ENCODE data around the gene SPTBN2.

SPTBN2 gene

DNA sequence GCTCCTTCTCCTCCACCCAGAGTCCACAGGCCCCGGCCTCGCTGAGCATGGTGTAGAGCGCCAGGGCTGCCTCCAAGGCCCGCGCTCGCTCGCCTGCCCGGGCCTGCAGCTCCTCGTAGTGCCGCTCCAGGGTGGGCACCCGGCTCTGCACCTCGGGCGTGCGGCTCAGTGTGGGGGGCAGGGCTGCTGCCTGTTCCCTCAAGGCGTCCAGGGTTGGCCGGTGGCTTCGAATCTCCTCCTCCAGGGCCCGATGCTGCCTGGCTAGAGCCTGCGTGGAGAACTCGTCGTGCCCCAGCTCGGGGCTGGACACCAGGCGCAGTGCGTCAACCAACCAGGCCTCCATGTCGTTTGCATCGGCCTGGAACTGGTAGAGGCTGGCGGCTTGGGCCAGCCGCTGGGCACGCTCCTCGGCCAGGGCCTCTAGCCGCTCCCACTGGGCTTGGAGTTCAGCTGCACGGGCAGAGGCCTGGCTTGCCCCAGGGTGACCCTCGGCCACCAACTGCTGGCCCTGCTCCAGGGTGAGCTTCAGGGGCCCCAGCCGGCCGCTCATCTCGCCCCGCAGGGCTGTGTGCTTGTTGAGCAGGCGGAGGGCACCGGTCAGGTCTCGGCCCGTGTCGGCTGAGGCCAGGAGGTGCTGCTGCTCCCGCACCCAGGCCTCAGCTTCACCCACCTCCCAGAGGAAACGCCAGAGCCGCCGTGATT, 24.2 kb downstream of the SPTBN2 start:
- no peak for DNase-seq (ENCODE audit: low read depth in 2 of 2)

DNA sequence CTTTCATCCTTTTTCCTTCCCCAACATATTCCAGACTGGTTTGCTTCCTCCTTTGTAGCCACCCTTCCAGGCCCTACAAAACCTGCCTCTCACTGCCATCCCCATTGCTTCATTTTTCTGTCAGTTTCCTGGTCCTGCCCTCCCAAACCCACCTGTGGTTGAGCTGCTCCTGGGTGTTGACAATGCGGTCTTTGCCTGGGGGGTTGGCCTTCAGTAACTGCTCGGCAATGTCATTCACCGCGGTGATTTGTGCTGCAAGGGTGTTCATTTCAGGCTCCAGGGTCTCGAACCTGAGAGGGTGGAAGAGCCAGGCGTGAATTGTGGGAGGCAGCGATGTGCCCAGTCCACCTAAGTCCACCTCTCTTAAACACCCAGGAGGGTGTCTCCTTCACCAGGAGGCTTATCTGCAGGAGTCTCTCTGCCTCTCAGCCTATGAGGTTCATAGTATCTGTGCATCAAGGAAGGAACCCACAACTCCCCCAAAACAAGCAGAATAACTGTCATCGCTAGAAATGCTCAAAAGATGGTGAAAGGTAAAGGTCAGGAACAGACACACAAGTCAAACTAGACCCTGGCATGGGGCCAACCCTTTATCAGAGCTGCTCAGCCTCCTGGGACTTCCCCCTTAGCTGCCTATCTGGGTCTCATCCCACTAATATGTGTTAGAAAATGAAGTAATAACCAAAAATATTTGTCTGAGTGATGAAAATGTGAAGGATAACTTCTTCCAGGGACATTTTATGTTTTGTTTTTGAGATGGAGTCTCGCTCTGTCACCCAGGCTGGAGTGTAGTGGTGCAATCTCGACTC, 27.4 kb downstream of the SPTBN2 start:
- DNase-seq (ENCODE audit: low read depth in 2 of 2) = no peak

DNA sequence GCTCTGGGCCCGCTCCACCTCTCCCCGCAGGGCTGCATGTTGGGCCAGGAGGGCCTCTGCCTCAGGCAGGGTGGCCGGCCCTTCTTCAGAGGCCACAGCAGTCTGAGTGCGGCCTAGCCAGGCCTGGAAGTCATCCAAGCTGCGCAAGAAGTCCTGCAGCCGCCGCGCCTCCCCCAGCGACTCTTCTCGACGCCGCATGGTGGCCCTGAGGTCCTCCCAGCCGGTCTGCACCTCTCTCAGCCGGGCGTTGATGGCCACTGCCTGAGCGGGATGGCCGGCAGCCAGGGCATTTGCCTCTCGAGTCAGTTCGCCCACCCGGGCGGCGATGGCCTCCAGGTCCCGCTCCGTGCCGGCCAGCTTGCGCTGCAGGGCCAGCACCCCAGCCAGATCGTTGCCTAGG, 28.3 kb downstream of the SPTBN2 start:
- no peak for DNase-seq (ENCODE audit: low read depth in 2 of 2)

DNA sequence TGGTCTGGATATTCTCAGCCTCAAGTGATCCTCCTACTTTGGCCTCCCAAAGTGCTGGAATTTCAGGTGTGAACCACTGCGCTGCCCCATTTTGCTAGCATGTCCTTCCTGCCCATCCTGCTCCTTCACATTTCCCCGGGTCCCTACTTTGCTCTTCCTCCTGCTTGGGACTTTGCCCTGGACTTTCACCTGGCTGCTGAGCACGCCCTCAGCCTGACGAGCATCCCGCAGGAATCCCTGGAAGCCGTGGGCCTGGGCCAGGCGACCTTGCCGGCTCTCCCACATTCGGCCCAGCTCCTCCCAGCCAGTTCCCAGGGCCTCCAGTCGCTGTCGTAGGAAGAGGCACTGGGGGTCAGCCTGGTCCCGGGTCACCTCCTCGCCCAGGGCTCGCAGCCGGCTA, 28.7 kb downstream of the SPTBN2 start:
- DNase-seq (ENCODE audit: low read depth in 2 of 2) = no peak

DNA sequence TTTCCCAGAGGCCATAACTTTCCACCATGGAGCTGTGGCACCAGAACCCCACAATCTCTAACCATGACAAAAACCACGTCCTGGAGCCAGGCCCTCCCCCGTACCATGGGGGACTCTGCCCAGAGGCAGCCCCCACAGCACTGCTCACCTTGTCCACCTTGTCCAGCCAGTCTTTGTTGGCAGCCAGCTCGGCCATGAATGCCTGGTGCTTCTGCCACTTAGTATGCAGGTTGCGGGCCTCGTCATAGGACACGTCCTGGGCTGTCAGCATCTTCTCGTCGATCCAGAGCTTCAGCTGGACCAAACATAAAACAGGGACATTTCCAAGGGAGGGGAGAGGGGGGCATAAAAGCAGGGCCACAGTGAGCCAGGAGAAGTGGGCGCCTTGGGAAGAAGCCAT, 30.5 kb downstream of the SPTBN2 start:
- no peak for DNase-seq (ENCODE audit: low read depth in 2 of 2)

DNA sequence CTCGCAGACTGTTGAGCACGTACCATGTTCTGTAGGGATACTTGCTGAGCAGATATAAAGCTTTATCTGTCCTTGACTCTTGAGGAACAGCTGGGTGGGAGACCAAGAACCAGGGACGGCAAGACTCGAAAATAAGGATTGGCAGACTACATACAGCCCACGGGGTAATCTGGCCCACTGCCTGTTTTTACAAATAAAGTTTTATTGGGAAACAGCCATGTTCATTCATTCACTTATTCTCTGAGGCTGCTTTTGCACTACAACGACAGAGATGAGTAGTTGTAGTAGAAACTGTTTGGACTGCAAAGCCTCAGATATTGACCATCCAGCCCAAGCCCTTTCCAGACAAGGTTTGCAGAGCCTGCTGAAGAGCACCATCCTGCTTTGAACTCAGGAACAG, 31.0 kb downstream of the SPTBN2 start:
- DNase-seq (ENCODE audit: low read depth in 2 of 2) = no peak

DNA sequence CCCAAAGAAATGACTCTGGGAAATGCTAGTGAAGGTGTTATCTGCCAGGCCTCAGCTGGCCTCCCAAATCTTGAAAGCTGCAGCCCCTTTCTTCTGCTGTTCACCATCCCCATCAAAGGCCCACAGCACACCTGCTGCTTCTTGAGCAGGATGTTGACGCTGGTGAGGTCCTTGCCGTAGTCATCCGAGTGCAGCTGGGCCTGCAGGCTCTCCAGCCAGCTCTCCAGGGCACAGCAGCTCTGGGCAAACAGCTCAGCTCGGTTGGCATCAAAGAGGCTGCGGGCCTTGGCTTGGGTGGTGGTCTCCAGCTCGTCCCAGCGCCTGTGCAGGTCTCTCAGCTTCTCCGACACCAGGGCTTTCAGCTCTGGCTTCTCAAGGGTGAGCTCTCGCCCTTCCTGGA, 32.9 kb downstream of the SPTBN2 start:
- DNase-seq (ENCODE audit: low read depth in 2 of 2) = no peak

DNA sequence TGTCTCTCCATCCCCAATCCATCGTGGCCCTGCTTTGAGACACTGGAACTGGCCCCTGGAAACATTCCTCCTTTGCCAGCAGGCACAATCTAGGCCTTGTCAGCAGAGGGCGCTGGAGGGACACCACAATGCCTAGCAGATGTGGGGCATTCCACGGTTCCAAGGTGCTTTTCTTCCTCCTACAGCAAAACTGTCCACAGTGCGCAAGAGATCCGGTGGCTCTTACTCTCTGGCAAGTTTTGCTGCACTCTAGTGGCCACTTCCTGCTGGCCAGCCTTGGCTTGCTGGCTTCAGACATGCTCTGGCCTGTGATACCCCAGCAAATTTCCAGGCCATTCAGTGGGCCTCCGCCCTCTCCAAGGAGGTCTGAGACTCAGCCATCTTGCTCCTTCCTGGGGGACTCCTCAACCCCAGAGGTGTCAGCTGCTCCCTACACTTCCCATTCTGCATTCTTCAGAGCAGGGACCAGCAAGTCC, 34.2 kb downstream of the SPTBN2 start:
- DNase-seq (ENCODE audit: low read depth in 2 of 2) = peak; percentile 60 to 75

DNA sequence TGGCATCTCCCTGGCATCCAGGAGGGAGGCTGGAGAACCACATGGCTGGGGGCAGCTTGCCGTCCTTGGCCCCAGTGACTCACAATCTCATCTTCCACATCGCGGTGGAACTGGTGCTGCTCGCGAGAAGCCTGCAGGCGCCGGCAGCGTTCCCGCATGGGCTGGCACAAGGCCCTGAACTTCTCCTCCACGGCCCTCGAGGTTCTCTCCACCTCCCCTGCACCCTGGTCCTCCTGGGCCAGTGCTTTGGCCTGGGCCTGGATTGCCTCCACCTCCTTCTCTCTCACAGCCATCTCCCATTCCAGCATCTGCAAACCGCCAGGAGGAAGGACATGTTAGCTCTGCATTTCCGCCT, 35.0 kb downstream of the SPTBN2 start:
- DNase-seq (ENCODE audit: low read depth in 2 of 2) = no peak

DNA sequence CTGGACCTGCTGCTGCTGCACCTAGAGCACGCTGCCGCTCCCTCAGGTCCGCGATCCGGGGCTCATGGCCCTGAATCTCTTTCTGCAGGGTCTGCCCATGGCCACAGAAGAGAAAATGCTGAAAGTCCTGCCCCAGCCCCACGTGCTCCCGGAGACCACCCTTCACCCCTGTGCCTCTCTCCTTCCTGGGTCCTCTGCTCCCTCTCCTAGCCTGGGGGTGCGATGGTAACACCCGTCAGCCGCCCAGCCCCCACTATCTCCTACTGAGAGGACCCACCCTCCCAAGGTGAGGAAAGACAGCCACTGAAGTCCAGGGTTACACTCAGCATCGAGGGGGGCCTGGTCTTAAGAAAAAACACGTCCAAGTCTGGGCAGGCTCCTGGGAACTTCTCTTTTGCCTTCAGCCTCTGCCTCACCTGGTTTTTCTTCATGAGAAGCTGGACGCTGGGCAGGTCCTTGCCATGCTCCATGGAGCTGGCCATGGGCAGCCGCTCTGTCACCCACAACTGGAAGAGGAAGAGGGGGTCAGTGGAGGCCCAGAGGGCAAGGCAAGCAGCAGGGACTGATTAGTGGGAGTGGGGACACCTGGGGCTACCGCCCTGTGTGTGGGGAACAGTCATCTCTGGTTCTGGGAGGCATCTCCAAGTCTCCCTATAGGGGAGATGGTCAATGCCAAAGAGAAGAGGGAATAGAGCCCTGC, 35.5 kb downstream of the SPTBN2 start:
- DNase-seq (ENCODE audit: low read depth in 2 of 2) = no peak

DNA sequence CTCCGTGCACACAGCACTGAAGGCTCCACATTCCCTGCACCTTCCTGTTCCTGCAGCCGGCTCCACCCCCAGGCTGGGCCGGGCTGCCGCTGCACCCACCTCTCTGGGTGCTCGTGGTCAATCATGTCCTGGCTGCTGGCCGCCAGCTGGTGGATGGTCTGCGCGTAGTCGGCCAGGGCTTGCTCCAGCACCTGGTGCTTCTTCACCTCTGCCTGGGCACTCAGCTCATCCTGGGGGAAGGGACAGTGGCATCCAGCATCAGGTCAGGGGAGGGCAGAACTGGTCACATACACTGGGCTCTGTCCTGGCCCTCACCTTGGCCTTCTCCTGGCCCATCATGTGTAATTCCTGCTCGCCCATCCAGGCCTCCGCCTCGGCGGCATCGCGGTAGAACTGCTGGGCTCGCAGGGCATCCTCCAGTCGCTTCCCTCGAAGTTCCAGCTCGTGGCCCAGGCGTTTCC, 36.1 kb downstream of the SPTBN2 start:
- DNase-seq (ENCODE audit: low read depth in 2 of 2) = no peak

DNA sequence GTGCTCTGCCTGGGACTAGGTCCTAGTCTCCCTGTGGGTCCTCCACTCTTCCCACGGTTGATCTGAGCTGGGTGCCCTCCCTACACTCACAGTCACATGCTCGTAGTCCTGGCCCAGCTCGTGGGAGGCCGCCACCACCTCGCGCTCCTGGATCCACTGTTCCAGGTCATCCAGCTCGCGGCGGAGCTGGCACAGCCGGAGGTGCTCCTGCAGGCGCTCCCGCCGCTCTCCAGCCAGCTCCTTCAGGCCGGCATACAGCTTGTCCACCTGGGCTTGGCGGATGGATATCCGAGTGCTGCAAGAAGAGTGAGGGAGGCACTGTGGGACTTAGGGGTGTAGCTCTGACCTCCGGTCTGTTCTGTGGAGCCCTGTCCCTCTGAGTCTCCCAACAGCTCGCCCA, 36.6 kb downstream of the SPTBN2 start:
- DNase-seq (ENCODE audit: low read depth in 2 of 2) = no peak

DNA sequence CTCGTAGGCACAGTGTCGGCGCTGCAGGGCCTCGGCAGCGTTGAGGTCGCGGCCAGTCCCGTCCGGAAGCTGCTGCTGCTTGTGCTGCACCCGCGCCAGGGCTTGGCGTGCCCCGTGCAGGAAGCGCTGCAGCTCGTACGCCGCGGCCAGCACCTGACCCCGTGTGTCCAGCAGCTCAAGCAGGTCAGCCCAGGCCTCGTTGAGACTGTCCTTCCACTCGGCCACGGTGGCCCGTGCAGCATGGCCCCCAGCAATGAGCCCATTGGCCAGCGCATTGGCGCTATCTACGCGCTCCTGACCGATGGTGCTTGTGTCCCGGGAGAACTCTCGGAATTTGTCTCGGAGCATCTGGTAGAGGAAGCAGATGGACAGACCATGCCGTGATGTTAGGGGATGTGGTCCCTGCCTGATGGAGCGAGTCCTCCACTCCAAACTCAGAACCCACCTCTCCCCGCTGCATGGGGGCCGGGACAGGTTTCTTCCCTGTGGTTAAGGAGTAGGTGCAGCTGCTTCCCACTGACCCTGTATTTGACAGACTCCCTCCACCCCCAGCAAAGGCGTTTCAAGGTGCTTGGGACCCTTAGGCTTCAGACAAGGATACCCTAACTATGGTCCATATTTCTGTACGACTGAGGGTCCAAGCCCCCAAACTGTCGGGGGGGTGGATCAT, 37.6 kb downstream of the SPTBN2 start:
- no peak for DNase-seq (ENCODE audit: low read depth in 2 of 2)

DNA sequence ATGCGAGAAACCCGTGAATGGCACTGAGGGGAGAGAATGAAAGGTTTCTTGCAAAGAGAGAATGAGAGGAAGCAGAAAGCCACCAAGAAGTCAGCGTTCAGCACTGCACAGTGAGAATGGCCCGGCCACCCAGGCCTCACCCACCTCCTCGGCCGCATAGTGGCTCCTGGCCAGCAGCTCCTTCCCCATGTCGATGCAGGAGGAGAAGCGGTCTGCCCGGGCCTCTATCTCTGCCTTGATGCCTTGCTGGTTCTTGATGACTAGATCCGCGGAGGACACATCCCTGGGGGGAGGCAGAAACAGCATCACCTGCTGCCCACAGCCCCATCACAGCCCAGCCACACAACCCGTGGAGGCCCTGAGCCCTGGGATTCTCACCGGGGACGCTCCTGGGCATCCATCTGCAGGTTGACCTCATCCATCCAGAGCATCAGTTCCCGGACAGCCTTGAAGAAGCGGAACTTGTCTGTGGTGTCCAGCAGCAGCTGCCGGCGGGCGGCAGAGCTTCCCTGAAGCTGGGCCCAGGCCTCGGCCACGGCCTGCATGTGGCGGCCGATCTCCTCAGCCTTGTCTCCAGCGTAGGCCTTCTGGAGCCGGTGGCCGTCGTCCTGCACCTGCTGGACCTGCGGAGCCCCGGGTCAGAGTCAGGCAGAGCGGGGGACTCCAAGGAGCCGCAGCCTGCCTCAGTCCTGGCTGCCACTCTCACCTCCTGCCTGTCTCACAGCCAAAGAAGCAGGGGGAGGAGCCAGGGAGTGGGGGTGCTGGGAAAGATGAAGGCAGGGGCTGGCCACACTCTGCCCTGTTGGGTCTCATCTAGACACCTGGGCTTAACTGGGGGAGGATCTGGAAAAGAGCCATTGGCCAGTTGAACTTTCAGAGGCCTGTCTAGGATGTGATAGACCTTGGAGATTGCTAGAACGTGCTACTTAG, 39.1 kb downstream of the SPTBN2 start:
- no peak for DNase-seq (ENCODE audit: low read depth in 2 of 2)

DNA sequence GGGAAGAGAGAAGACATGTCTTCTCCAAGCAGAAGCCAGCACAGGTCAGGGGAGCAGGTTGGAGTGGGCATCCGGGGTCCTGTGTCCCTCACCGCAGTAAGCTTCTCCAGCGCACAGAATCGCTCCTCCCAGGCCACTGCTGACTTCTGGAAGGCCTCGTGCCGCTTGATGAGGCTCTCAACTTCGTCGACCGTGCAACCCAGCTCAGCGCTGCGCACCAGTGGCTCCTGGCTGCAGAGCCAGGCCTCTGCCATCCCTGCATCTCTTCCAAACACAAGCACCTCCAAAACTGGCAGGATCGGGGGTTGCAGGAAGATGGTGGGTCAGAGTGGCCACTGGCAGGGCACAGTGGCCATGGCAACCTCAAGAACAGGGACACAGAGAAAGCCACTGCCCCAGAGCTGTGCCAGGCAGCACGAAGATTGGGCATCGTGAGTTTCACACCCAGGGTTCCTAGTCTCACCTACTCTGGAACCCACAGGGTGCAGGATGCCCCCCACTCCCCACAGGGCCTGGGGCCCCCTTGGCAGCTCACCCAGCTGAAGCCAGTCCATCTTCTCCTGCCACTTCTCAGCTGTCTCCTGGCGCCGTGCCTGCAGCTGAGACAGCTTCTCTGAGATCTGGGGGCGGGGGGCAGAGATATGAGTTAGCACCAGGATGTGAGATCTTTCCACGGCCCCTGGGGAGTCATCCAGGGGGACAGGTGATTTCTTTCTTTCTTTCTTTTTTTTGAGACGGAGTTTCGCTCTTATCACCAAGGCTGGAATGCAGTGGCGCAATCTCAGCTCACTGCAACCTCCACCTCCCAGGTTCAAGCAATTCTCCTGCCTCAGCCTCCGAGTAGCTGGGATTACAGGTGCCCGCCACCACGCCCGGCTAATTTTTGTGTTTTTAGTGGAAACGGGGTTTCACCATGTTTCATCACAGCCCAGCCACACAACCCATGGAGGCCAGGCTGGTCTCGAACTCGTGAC, 40.2 kb downstream of the SPTBN2 start:
- DNase-seq (ENCODE audit: low read depth in 2 of 2) = no peak

DNA sequence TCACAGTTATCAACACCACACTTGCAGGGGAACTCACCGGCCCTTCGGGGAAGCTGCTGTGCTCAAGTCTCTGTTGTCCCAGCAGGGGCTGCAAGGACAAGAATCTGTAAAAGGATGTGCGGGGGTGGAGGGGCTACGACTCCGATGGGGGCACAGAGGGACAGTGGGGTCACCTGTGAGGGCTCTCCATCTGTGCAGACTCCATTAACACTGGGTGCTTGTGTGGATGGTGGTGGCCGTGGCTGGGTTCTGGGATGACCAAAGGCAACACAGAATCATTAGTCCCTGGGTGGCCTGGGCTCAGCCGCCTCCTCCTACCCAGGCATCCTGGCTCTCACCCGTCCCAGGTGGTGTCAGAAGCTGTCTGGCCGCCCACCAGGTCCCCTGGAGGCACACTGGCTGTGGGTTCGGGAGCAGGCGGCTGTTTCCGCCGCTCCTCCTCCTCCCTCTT, 41.2 kb downstream of the SPTBN2 start:
- DNase-seq (ENCODE audit: low read depth in 2 of 2) = no peak

DNA sequence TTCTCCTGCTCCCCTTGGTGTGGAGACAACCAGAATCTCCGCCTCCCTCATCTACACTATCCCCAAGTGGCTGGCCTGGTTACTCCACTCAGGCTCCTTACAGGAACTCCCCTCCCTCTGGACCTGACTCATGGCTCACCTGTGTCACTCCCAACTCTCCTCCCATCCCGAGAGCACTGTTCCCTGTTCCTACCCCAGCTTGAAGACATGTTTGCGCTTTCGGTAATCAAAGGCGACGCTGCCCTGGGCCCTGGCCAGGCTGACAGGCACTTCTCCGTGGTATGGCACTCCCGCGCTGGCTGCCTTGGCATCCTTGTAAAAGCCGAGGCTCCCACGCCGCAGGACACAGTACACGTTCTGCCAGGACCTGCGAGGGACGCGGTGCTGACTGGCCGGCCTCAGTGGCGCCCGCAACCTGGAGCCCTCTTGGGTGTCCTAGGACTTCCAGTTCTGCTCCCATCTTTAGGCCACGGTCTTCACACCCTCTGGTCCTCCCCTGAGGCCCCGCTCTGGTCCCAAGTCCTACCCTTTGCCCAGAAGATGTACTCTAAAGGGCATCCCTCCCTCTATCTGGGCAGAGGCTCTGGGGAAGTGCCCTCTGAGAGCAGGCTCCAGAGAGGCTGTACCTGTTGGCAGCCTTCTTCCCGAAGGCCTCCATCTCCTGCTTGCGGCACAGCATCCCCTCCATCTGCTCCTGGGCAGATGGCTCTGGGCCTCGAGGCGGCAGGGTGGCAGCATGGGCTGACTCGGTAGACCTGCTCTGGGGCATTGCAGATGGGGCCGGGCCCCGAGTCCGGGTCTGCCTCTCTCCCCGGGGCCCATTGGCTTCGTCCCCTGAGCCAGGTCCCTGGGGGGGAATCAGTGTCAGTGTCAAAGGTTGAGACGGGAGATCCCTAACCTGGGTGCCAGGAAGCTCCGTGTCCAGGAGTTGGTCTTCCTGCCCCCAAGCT, 41.9 kb downstream of the SPTBN2 start:
- no peak for DNase-seq (ENCODE audit: low read depth in 2 of 2)

DNA sequence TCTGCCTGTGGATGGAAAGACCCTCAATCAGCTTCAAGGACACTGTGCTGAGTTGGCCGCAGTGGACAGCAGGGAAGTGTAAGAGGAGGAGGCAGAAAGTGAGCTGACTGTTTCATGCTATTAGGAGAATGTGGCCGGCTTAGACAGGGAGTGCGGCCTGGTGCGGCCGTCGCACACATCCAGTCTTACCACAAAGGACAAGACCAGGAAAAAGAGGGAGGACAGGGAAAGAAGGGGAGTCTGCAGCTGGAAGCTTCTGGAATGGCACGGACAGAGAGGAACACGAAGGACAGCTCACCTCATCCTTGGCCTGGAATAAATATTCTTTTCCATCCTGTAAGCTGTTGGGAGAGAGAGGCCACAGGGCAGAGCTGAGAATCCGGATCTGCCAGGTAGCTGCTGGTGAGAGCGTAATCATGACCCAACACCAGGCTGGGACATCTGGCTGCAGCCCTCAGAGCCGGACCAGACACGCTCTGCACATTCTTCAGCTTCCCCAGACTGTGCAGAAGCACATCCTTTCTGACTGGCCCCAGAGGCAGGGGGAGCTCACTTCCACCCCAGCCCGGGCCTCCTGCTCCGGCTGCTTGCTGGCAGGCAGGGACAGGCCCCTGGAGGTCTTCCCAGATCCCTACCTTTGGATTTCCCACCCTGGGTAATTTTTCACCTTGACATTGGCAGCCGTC, 42.8 kb downstream of the SPTBN2 start:
- no peak for DNase-seq (ENCODE audit: low read depth in 2 of 2)

Measured in stimulated activated CD8-positive, alpha-beta memory T cell treated with anti-CD3 and anti-CD28 coated beads, Interleukin-7, amount 100 ng/mL, for 4 hours (primary cell).